ENCODE measurements around the gene UBE2B.

- no peak for TF ChIP-seq CTCF (IDR thresholded peaks at IDR 0.05)
- no peak for TF ChIP-seq POLR2AphosphoS5 (IDR thresholded peaks at IDR 0.05; ENCODE audit: insufficient read depth in 1 of 2, low read depth in 1 of 2)
These were observed 39.8 kb downstream of the UBE2B start for GRCh38 chr5:134411228-134411545.
